ENCODE results near the gene PIBF1. TPM values are rescaled to one million over a fixed set of nuclear protein-coding genes. Genes with fewer than 3 reads are reported as not detected.

PIBF1 gene
- total and polyA plus RNA-seq, 10 of the 15 experiments (the other 5 are each of a cell fraction or from before 2014, with no cell fraction given): 6.4 to 24.5 (median 11.1) TPM

DNA sequence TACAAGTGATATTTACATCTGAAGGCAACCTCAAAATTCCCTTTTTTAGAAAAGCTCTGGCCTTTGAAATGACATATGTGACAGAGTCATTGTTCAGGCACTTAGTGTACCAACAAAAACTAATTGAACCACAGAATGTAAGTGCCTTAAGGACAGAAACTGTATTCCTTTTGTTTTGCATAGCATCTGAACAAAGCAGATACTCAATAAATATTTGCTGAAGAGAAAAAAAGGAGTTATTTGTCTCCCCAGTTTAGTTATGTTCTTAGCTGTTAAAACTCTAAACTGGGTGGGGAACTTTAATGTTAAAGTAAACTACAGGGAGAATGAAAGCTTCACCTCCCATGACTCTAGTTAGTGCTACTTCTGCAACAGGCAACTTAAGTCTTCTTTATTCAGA is 220.0 kb downstream of the PIBF1 start:
- Histone ChIP-seq H3K9ac (ENCODE audit: control insufficient read depth, insufficient read depth, low read length) (no peak overlapping the region), H3K27ac (ENCODE audit: control insufficient read depth, insufficient read depth) (no peak overlapping the region), H4K20me1 (ENCODE audit: control insufficient read depth, insufficient read depth) (no peaks in the 10 kb centered on the region), H3K79me2 (ENCODE audit: control insufficient read depth, insufficient read depth, low read length) (no peaks in the 10 kb centered on the region), H2AFZ (ENCODE audit: control insufficient read depth, low read depth, low read length) (no peak overlapping the region), H3K9me3 (replicated peaks; ENCODE audit: control insufficient read depth, insufficient read depth, low read length) (no peaks in the 10 kb centered on the region), H3K4me3 (no peak overlapping the region), H3K36me3 (ENCODE audit: control insufficient read depth in 2 of 2, insufficient read depth in 2 of 2, low read length in 1 of 2) (no peaks in the 10 kb centered on the region), H3K4me1 (ENCODE audit: control insufficient read depth, insufficient read depth, low read length) (peaks cover 2% of the 10 kb centered on the region; the same call in 1 of the 2 replicates), H3K4me2 (ENCODE audit: control insufficient read depth, insufficient read depth) (no peak overlapping the region), H3K27me3 (replicated peaks in 1 of 2; ENCODE audit: control insufficient read depth in 2 of 2, insufficient read depth in 2 of 2, low read length in 1 of 2) (no peaks in the 10 kb centered on the region)
- CTCF ChIA-PET: interaction anchor here (1.3 kb wide), 1 partner anchor 162 kb away, joined by 3 read pairs; no protein-coding TSS in a partner anchor
- RAD21 ChIA-PET (ENCODE audit: unreplicated experiment): no interaction called here
- DNase-seq (ENCODE audit: low read depth, low spot score): no peak
- POLR2A ChIA-PET: no interaction called here
- ATAC-seq: no peak
- no peak for TF ChIP-seq CBX3 (IDR thresholded peaks at IDR 0.05; ENCODE audit: borderline replicate concordance, low read depth)
- no peak for TF ChIP-seq CREB1 (IDR thresholded peaks at IDR 0.05; ENCODE audit: low read depth)
- no peak for TF ChIP-seq ESRRA (IDR thresholded peaks at IDR 0.05; ENCODE audit: low read length)
- no peak for TF ChIP-seq MTA2 (IDR thresholded peaks at IDR 0.05; ENCODE audit: low read depth)
- TF ChIP-seq PAX5 (IDR thresholded peaks at IDR 0.05; ENCODE audit: borderline replicate concordance, low read depth, low read length): no peak
- no peak for TF ChIP-seq CHD2 (IDR thresholded peaks at IDR 0.05; ENCODE audit: borderline replicate concordance, low read depth, low read length)
- TF ChIP-seq ZNF622 (IDR thresholded peaks at IDR 0.05): no peak
- TF ChIP-seq ZNF207 (IDR thresholded peaks at IDR 0.05; ENCODE audit: borderline replicate concordance): no peak
- TF ChIP-seq, protein P1, sequence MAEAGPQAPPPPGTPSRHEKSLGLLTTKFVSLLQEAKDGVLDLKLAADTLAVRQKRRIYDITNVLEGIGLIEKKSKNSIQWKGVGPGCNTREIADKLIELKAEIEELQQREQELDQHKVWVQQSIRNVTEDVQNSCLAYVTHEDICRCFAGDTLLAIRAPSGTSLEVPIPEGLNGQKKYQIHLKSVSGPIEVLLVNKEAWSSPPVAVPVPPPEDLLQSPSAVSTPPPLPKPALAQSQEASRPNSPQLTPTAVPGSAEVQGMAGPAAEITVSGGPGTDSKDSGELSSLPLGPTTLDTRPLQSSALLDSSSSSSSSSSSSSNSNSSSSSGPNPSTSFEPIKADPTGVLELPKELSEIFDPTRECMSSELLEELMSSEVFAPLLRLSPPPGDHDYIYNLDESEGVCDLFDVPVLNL (IDR thresholded peaks at IDR 0.05; ENCODE audit: low read depth, low read length): no peak
- no peak for TF ChIP-seq RELA (IDR thresholded peaks at IDR 0.05; ENCODE audit: borderline replicate concordance, partially characterized antibody)
- TF ChIP-seq CTCF (IDR thresholded peaks at IDR 0.05 in 2 of 3, conservative IDR thresholded peaks at IDR 0.05 in 1 of 3; ENCODE audit: control insufficient read depth in 2 of 3, extremely low read depth in 1 of 3, insufficient read depth in 1 of 3, low read depth in 3 of 3, low read length in 3 of 3): no peak
- TF ChIP-seq DPF2 (IDR thresholded peaks at IDR 0.05): no peak
- no peak for TF ChIP-seq TCF7 (IDR thresholded peaks at IDR 0.05; ENCODE audit: borderline replicate concordance)
- TF ChIP-seq CEBPZ (IDR thresholded peaks at IDR 0.05; ENCODE audit: low read depth, low read length): no peak
- no peak for TF ChIP-seq SPI1 (IDR thresholded peaks at IDR 0.05; ENCODE audit: borderline replicate concordance, insufficient read depth, low read depth, low read length)
- no peak for TF ChIP-seq ZBED1 (IDR thresholded peaks at IDR 0.05; ENCODE audit: borderline replicate concordance)
- no peak for TF ChIP-seq EED (IDR thresholded peaks at IDR 0.05; ENCODE audit: low read depth)
- no peak for TF ChIP-seq MYC (IDR thresholded peaks at IDR 0.05; ENCODE audit: insufficient read depth, insufficient read length, insufficient replicate concordance, low read length, severe bottlenecking)
- no peak for TF ChIP-seq SREBF1 (IDR thresholded peaks at IDR 0.05; ENCODE audit: low read length)
- no peak for FAIRE-seq
- intact Hi-C loops (cut with micrococcal nuclease; ENCODE audit: unreplicated experiment): no loop called here
- in situ Hi-C loops (cut with MboI): no loop called here
- BruUV-seq (replicated peaks): no TSS peak
- SMC1A ChIA-PET (ENCODE audit: uncharacterized antibody, unreplicated experiment): interaction anchor here (1.5 to 2.5 kb wide), 2 partner anchors 19 to 22 kb away, joined by 4 to 5 read pairs; no protein-coding TSS in a partner anchor

Data from GM12878 (cell line).